ENCODE measurements around the gene MBLAC1. TPM values are rescaled to one million over a fixed set of nuclear protein-coding genes. Genes with fewer than 3 reads are reported as not detected.

Gene MBLAC1
- total and polyA plus RNA-seq, 10 of the 15 experiments (the other 5 are each of a cell fraction or from before 2014, with no cell fraction given): 0.24 to 3.2 (median 1.8) TPM; not detected in 1

DNA sequence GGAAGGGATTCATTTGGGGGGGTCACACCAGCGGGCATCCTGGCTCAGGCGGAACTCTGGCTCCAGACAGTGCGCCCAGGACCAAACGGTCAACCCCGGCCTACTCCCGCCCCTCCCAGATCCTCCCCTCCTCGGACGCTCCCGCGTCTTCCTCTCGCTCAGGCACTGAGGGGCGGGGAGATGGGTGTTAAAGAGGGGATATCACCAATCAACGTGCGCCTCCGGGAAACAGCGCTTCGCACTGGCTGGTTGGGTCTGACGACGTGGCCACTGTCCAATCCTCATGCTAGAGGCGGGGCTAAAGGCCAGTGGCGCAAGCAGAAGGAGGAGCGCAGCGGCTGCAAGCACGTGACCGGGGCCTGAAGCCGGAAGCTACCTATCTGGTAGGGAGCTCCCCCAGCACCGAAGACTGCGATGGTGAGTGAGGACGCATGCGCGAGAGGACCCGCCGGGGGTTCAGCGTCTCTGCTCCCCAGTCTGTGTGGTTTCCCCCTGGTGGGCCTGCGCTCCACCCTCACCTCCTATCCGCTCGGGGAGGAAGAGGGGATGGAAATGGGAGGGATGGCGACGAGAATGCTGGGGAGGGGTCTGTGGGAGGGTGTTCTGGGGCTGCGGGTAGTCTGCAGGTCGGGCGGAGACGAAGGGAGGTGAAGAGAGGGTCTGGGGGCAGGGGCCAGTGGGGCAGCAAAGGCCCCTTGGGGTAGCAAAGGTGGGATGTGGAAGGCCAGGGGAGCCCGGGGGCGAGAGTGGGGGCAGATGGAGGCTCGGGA, 22.0 kb downstream of the MBLAC1 start, which contains the start of gene LAMTOR4 (continued):
- TF ChIP-seq, protein P1, sequence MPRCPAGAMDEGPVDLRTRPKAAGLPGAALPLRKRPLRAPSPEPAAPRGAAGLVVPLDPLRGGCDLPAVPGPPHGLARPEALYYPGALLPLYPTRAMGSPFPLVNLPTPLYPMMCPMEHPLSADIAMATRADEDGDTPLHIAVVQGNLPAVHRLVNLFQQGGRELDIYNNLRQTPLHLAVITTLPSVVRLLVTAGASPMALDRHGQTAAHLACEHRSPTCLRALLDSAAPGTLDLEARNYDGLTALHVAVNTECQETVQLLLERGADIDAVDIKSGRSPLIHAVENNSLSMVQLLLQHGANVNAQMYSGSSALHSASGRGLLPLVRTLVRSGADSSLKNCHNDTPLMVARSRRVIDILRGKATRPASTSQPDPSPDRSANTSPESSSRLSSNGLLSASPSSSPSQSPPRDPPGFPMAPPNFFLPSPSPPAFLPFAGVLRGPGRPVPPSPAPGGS (IDR thresholded peaks at IDR 0.05; ENCODE audit: borderline replicate concordance, insufficient read depth, low read depth, low read length, poor library complexity, severe bottlenecking): no peak
- peak; percentile 28; the same call in 1 of the 2 replicates for TF ChIP-seq TAF1 (IDR thresholded peaks at IDR 0.05; ENCODE audit: borderline replicate concordance, low read depth, low read length)
- TF ChIP-seq, protein P2, sequence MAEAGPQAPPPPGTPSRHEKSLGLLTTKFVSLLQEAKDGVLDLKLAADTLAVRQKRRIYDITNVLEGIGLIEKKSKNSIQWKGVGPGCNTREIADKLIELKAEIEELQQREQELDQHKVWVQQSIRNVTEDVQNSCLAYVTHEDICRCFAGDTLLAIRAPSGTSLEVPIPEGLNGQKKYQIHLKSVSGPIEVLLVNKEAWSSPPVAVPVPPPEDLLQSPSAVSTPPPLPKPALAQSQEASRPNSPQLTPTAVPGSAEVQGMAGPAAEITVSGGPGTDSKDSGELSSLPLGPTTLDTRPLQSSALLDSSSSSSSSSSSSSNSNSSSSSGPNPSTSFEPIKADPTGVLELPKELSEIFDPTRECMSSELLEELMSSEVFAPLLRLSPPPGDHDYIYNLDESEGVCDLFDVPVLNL (IDR thresholded peaks at IDR 0.05; ENCODE audit: low read depth, low read length): 0 out of 2 replicates have a peak, but pooled peaks have one; percentile 12
- TF ChIP-seq TCF12 (IDR thresholded peaks at IDR 0.05; ENCODE audit: low read depth, low read length): peak; percentile 16; the same call in 1 of the 2 replicates
- TF ChIP-seq, protein P3, sequence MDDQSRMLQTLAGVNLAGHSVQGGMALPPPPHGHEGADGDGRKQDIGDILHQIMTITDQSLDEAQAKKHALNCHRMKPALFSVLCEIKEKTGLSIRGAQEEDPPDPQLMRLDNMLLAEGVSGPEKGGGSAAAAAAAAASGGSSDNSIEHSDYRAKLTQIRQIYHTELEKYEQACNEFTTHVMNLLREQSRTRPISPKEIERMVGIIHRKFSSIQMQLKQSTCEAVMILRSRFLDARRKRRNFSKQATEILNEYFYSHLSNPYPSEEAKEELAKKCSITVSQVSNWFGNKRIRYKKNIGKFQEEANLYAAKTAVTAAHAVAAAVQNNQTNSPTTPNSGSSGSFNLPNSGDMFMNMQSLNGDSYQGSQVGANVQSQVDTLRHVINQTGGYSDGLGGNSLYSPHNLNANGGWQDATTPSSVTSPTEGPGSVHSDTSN (IDR thresholded peaks at IDR 0.05; ENCODE audit: insufficient replicate concordance, low read depth, low read length): peak; percentile 92
- no peak for TF ChIP-seq SUZ12 (IDR thresholded peaks at IDR 0.05; ENCODE audit: unreplicated experiment)
- peak; percentile 73 for TF ChIP-seq NRF1 (conservative IDR thresholded peaks at IDR 0.05; ENCODE audit: low read depth, low read length)
- TF ChIP-seq, protein P4, sequence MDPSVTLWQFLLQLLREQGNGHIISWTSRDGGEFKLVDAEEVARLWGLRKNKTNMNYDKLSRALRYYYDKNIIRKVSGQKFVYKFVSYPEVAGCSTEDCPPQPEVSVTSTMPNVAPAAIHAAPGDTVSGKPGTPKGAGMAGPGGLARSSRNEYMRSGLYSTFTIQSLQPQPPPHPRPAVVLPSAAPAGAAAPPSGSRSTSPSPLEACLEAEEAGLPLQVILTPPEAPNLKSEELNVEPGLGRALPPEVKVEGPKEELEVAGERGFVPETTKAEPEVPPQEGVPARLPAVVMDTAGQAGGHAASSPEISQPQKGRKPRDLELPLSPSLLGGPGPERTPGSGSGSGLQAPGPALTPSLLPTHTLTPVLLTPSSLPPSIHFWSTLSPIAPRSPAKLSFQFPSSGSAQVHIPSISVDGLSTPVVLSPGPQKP (IDR thresholded peaks at IDR 0.05; ENCODE audit: low read depth, low read length): peak; percentile 62; the same call in 1 of the 2 replicates
- TF ChIP-seq, protein P5, sequence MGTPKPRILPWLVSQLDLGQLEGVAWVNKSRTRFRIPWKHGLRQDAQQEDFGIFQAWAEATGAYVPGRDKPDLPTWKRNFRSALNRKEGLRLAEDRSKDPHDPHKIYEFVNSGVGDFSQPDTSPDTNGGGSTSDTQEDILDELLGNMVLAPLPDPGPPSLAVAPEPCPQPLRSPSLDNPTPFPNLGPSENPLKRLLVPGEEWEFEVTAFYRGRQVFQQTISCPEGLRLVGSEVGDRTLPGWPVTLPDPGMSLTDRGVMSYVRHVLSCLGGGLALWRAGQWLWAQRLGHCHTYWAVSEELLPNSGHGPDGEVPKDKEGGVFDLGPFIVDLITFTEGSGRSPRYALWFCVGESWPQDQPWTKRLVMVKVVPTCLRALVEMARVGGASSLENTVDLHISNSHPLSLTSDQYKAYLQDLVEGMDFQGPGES (IDR thresholded peaks at IDR 0.05): peak; percentile 89
- peak; percentile 49; the same call in 1 of the 2 replicates for TF ChIP-seq SMAD5 (IDR thresholded peaks at IDR 0.05; ENCODE audit: low read depth)
- TF ChIP-seq, protein P6, sequence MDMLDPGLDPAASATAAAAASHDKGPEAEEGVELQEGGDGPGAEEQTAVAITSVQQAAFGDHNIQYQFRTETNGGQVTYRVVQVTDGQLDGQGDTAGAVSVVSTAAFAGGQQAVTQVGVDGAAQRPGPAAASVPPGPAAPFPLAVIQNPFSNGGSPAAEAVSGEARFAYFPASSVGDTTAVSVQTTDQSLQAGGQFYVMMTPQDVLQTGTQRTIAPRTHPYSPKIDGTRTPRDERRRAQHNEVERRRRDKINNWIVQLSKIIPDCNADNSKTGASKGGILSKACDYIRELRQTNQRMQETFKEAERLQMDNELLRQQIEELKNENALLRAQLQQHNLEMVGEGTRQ (IDR thresholded peaks at IDR 0.05; ENCODE audit: borderline replicate concordance, low read depth, low read length): peak; percentile 83
- no peak for TF ChIP-seq ZNF622 (IDR thresholded peaks at IDR 0.05)
- TF ChIP-seq ZNF24 (IDR thresholded peaks at IDR 0.05): no peak
- no peak for TF ChIP-seq ZNF384 (IDR thresholded peaks at IDR 0.05; ENCODE audit: borderline replicate concordance, low read depth, low read length)
- TF ChIP-seq IRF4 (IDR thresholded peaks at IDR 0.05; ENCODE audit: low read depth, low read length): no peak
- 0 out of 2 replicates have a peak, but pooled peaks have one; percentile 57 for TF ChIP-seq DPF2 (IDR thresholded peaks at IDR 0.05)
- TF ChIP-seq RCOR1 (conservative IDR thresholded peaks at IDR 0.05; ENCODE audit: low read depth, low read length): no peak
- TF ChIP-seq FOXK2 (IDR thresholded peaks at IDR 0.05): no peak
- no peak for TF ChIP-seq CBX5 (IDR thresholded peaks at IDR 0.05; ENCODE audit: low read depth)
- no peak for TF ChIP-seq MTA2 (IDR thresholded peaks at IDR 0.05; ENCODE audit: low read depth)
- TF ChIP-seq POLR2AphosphoS5 (IDR thresholded peaks at IDR 0.05; ENCODE audit: low read length): peak; percentile 78
- peak; percentile 27; the same call in 1 of the 2 replicates for TF ChIP-seq SPI1 (IDR thresholded peaks at IDR 0.05; ENCODE audit: borderline replicate concordance, insufficient read depth, low read depth, low read length)
- TF ChIP-seq MYB (IDR thresholded peaks at IDR 0.05; ENCODE audit: borderline replicate concordance, low read depth, low read length): no peak
- TF ChIP-seq SIN3A (IDR thresholded peaks at IDR 0.05; ENCODE audit: low read depth, low read length): no peak

All from GM12878 (cell line).